ENCODE measurements around the gene CCL15. TPM values are rescaled to one million over a fixed set of nuclear protein-coding genes. Genes with fewer than 3 reads are reported as not detected.

CCL15 gene, protein sequence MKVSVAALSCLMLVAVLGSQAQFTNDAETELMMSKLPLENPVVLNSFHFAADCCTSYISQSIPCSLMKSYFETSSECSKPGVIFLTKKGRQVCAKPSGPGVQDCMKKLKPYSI
- total RNA-seq (not detected), polyA plus RNA-seq (not detected)

GRCh38 chr17:36001110-36001771 is at the start of gene CCL15:
Gene CCL15, minus strand, starts transcription at chr17:36001553. Its CDS starts 61 bp downstream, at chr17:36001492.
- Histone ChIP-seq H3K27me3 (ENCODE audit: insufficient read depth, low read length) (no peaks in the 10 kb centered on the region), H3K36me3 (ENCODE audit: insufficient read depth, low read length) (no peaks in the 10 kb centered on the region), H3K4me3 (ENCODE audit: low read length in 2 of 2) (no peak within 1 kb of the TSS), H3K27ac (ENCODE audit: low read depth, low read length) (no peak within 1 kb of the TSS), H3K4me1 (ENCODE audit: insufficient read depth, low read length) (no peaks in the 10 kb centered on the region), H3K9me3 (ENCODE audit: control insufficient read depth in 1 of 2, low read length in 2 of 2) (no peaks in the 10 kb centered on the region)
- ChIA-PET POLR2A (ENCODE audit: partially characterized antibody) (no interaction called here), CTCF (ENCODE audit: partially characterized antibody) (interaction anchor here (2.0 kb wide), 1 partner anchor 72 kb away, joined by 4 read pairs; no protein-coding TSS in a partner anchor)
- Mint-ChIP-seq H3K4me3 (no peak within 1 kb of the TSS), H3K36me3 (no peaks in the 10 kb centered on the region), H3K4me1 (peaks cover 3 to 7% (median 5%) of the 10 kb centered on the region in 4 donors), H3K27me3 (peaks cover 2 to 8% of the 10 kb centered on the region in 2 donors), H3K9me3 (peaks cover 0 to 2% (median 0%) of the 10 kb centered on the region in 8 donors), H3K27ac (no peak within 1 kb of the TSS)
- no peak for DNase-seq
- intact Hi-C loops (cut with micrococcal nuclease), result no loop called here

DNA sequence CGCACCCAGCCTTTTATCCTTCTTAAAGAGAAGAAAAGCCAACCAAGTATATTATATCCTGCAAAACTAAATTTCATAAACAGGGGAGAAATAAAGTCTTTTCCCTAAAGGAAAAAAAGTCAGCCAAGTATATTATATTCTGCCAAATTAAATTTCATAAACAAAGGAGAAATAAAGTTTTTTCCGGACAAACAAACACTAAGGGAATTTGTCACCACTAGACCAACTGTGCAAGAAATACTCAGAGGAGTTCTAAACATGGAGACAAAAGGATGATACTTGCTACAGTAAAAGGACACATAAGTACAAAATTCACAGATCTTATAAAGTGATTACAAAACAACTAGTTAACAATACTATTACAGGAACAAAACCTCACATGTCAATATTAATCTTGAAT is 48.3 kb upstream of the CCL15 start:
- Histone ChIP-seq H3K36me3 (ENCODE audit: insufficient read depth, low read length) (no peaks in the 10 kb centered on the region), H3K4me1 (ENCODE audit: insufficient read depth, low read length) (no peaks in the 10 kb centered on the region), H3K9me3 (ENCODE audit: control insufficient read depth in 1 of 2, low read length in 2 of 2) (no peaks in the 10 kb centered on the region), H3K4me3 (ENCODE audit: low read length in 2 of 2) (no peak overlapping the region), H3K27me3 (ENCODE audit: insufficient read depth, low read length) (no peaks in the 10 kb centered on the region), H3K27ac (ENCODE audit: low read depth, low read length) (no peak overlapping the region)
- H3K27ac Mint-ChIP-seq, result no peak overlapping the region
- ChIA-PET POLR2A (ENCODE audit: partially characterized antibody) (no interaction called here), CTCF (ENCODE audit: partially characterized antibody) (no interaction called here)
- H3K4me3 Mint-ChIP-seq, result no peak overlapping the region
- H3K27me3 Mint-ChIP-seq, result peaks cover 7 to 21% of the 10 kb centered on the region in 2 donors
- peaks cover 4 to 12% of the 10 kb centered on the region in 2 donors for H3K36me3 Mint-ChIP-seq
- H3K4me1 Mint-ChIP-seq, result no peaks in the 10 kb centered on the region
- DNase-seq, result no peak
- intact Hi-C loops (cut with micrococcal nuclease), result no loop called here
- H3K9me3 Mint-ChIP-seq, result peaks cover 4 to 51% (median 34%) of the 10 kb centered on the region in 8 donors

- Mint-ChIP-seq H3K27me3 (peaks cover 7 to 26% of the 10 kb centered on the region in 2 donors), H3K9me3 (peaks cover 4 to 55% (median 35%) of the 10 kb centered on the region in 8 donors), H3K27ac (no peak overlapping the region), H3K36me3 (peaks cover 4 to 12% of the 10 kb centered on the region in 2 donors), H3K4me3 (no peak overlapping the region), H3K4me1 (no peaks in the 10 kb centered on the region)
- H3K27ac ChIP-seq (ENCODE audit: low read depth, low read length), result no peak overlapping the region
- H3K36me3 ChIP-seq (ENCODE audit: insufficient read depth, low read length), result no peaks in the 10 kb centered on the region
- no peaks in the 10 kb centered on the region for H3K4me1 ChIP-seq (ENCODE audit: insufficient read depth, low read length)
- DNase-seq, result no peak
- no peaks in the 10 kb centered on the region for H3K27me3 ChIP-seq (ENCODE audit: insufficient read depth, low read length)
- ChIA-PET CTCF (ENCODE audit: partially characterized antibody) (no interaction called here), POLR2A (ENCODE audit: partially characterized antibody) (no interaction called here)
- H3K4me3 ChIP-seq (ENCODE audit: low read length in 2 of 2), result no peak overlapping the region
- no peaks in the 10 kb centered on the region for H3K9me3 ChIP-seq (ENCODE audit: control insufficient read depth in 1 of 2, low read length in 2 of 2)
- intact Hi-C loops (cut with micrococcal nuclease), result no loop called here
Observed at GRCh38 chr17:36048066-36048465, 46.7 kb upstream of the CCL15 start.

DNA sequence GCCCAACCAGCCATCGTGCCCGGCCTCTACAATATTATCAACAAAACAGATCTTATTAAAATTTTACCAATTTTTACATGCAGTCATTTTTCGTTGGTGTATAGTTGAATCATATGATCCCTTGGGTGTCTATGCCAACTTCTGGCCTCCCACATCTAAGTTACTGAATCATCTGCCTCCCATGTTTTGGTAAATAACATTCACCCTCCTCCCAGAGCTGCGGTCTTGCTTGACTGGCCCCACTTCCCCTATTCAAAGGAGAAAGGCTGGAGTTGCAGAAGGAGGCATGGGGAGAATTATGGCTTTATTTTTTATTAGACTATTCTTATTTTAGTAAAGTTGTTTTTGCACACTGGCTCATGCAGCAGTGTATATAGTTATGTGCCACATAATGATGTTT is 34.9 kb upstream of the CCL15 start:
- Histone ChIP-seq H3K36me3 (ENCODE audit: insufficient read depth, low read length) (no peaks in the 10 kb centered on the region), H3K9me3 (ENCODE audit: control insufficient read depth in 1 of 2, low read length in 2 of 2) (no peaks in the 10 kb centered on the region), H3K27ac (ENCODE audit: low read depth, low read length) (no peak overlapping the region), H3K4me1 (ENCODE audit: insufficient read depth, low read length) (no peaks in the 10 kb centered on the region), H3K4me3 (ENCODE audit: low read length in 2 of 2) (no peak overlapping the region), H3K27me3 (ENCODE audit: insufficient read depth, low read length) (no peaks in the 10 kb centered on the region)
- peaks cover 2 to 7% of the 10 kb centered on the region in 2 donors for H3K27me3 Mint-ChIP-seq
- POLR2A ChIA-PET (ENCODE audit: partially characterized antibody), result no interaction called here
- H3K4me3 Mint-ChIP-seq, result no peak overlapping the region
- no peak for DNase-seq
- H3K4me1 Mint-ChIP-seq, result no peaks in the 10 kb centered on the region
- no peaks in the 10 kb centered on the region for H3K9me3 Mint-ChIP-seq
- no peaks in the 10 kb centered on the region for H3K36me3 Mint-ChIP-seq
- CTCF ChIA-PET (ENCODE audit: partially characterized antibody), result no interaction called here
- intact Hi-C loops (cut with micrococcal nuclease), result no loop called here
- no peak overlapping the region for H3K27ac Mint-ChIP-seq

DNA sequence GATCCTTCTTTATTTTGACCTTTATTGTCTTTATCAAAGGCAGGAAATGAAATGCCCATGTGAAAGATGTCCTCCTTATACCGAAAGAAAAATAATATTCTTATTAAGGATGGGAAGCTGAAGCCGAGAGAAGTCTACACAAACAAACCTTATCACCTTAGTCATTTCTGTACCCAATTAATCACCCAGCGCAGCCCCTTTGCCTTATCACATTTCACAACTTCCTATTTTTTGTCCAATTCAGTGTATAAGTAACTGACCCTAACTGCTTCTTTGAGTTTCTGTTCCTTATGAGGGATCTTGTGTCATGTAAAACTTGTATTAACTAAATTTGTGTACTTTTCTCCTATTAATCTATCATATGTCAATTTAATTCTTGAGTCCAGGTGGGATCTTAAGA is 32.8 kb upstream of the CCL15 start:
- no peaks in the 10 kb centered on the region for H3K4me1 ChIP-seq (ENCODE audit: insufficient read depth, low read length)
- Mint-ChIP-seq H3K27ac (no peak overlapping the region), H3K9me3 (no peaks in the 10 kb centered on the region), H3K4me3 (no peak overlapping the region), H3K27me3 (peaks cover 6 to 11% of the 10 kb centered on the region in 2 donors), H3K4me1 (no peaks in the 10 kb centered on the region), H3K36me3 (no peaks in the 10 kb centered on the region)
- CTCF ChIA-PET (ENCODE audit: partially characterized antibody), result no interaction called here
- intact Hi-C loops (cut with micrococcal nuclease), result no loop called here
- no peak overlapping the region for H3K27ac ChIP-seq (ENCODE audit: low read depth, low read length)
- H3K36me3 ChIP-seq (ENCODE audit: insufficient read depth, low read length), result no peaks in the 10 kb centered on the region
- H3K4me3 ChIP-seq (ENCODE audit: low read length in 2 of 2), result no peak overlapping the region
- H3K9me3 ChIP-seq (ENCODE audit: control insufficient read depth in 1 of 2, low read length in 2 of 2), result no peaks in the 10 kb centered on the region
- DNase-seq, result no peak
- POLR2A ChIA-PET (ENCODE audit: partially characterized antibody), result no interaction called here
- H3K27me3 ChIP-seq (ENCODE audit: insufficient read depth, low read length), result no peaks in the 10 kb centered on the region

DNA sequence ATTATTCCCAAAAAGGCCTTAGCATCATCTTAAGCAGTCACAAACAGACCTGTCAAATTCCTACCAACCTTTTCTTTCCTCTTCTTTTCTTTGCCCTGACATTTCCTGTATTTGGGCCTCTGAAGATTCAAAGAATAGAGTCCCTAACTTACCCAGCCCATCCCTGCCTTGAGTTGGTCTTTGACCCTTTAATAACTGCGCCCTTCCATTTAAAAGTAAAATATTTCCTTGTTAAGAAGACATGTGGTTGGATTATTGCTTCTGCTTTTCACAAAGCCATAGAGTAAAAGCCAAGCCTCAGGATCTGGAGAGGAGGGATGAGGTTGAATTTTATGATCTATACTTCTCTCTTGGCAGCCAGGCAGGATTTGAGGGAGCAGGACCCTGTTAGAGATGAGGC is 29.6 kb upstream of the CCL15 start:
- H3K9me3 ChIP-seq (ENCODE audit: control insufficient read depth in 1 of 2, low read length in 2 of 2), result no peaks in the 10 kb centered on the region
- no peaks in the 10 kb centered on the region for H3K4me1 ChIP-seq (ENCODE audit: insufficient read depth, low read length)
- Mint-ChIP-seq H3K27me3 (peaks cover 9 to 15% of the 10 kb centered on the region in 2 donors), H3K36me3 (no peaks in the 10 kb centered on the region), H3K4me1 (no peaks in the 10 kb centered on the region), H3K9me3 (no peaks in the 10 kb centered on the region), H3K4me3 (no peak overlapping the region), H3K27ac (no peak overlapping the region)
- H3K36me3 ChIP-seq (ENCODE audit: insufficient read depth, low read length), result no peaks in the 10 kb centered on the region
- intact Hi-C loops (cut with micrococcal nuclease), result no loop called here
- no peaks in the 10 kb centered on the region for H3K27me3 ChIP-seq (ENCODE audit: insufficient read depth, low read length)
- POLR2A ChIA-PET (ENCODE audit: partially characterized antibody), result no interaction called here
- CTCF ChIA-PET (ENCODE audit: partially characterized antibody), result no interaction called here
- H3K4me3 ChIP-seq (ENCODE audit: low read length in 2 of 2), result no peak overlapping the region
- H3K27ac ChIP-seq (ENCODE audit: low read depth, low read length), result no peak overlapping the region
- no peak for DNase-seq

DNA sequence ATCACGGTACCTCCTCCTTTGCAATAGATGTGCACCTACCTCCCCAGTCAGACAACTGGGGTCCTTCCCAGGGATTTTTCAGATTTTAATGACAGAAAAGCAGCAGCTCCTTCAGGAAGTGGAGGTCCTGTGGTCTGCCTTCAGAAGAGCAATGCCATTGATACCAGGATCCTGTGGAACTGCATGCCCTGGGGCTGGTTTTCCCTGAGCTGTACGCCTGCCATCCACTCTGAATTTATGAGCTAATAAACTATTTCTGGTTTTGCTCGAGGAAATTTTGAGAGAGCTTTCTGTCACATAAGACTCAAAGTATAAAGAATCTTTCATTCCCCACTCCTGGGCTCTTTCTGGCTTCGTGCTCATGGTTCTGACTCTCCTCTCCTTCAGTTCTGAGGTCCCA is 26.4 kb upstream of the CCL15 start:
- intact Hi-C loops (cut with micrococcal nuclease), result no loop called here
- DNase-seq, result no peak
- CTCF ChIA-PET (ENCODE audit: partially characterized antibody), result no interaction called here
- Histone ChIP-seq H3K27me3 (ENCODE audit: insufficient read depth, low read length) (no peaks in the 10 kb centered on the region), H3K9me3 (ENCODE audit: control insufficient read depth in 1 of 2, low read length in 2 of 2) (no peaks in the 10 kb centered on the region), H3K27ac (ENCODE audit: low read depth, low read length) (no peak overlapping the region), H3K36me3 (ENCODE audit: insufficient read depth, low read length) (no peaks in the 10 kb centered on the region), H3K4me3 (ENCODE audit: low read length in 2 of 2) (no peak overlapping the region), H3K4me1 (ENCODE audit: insufficient read depth, low read length) (no peaks in the 10 kb centered on the region)
- POLR2A ChIA-PET (ENCODE audit: partially characterized antibody), result no interaction called here
- H3K4me1 Mint-ChIP-seq, result no peaks in the 10 kb centered on the region
- no peak overlapping the region for H3K4me3 Mint-ChIP-seq
- H3K9me3 Mint-ChIP-seq, result peaks cover 0 to 9% (median 0%) of the 10 kb centered on the region in 8 donors
- H3K27ac Mint-ChIP-seq, result no peak overlapping the region
- H3K27me3 Mint-ChIP-seq, result peaks cover 9 to 21% of the 10 kb centered on the region in 2 donors
- no peaks in the 10 kb centered on the region for H3K36me3 Mint-ChIP-seq

All from CD4-positive, alpha-beta memory T cell (primary cell).